CD8-positive, alpha-beta memory T cell (primary cell): Measurements from ENCODE around the gene TSPAN8. TPM values are rescaled to one million over a fixed set of nuclear protein-coding genes. Genes with fewer than 3 reads are reported as not detected.
"Not testable (repeated sequence)": the region's sequence is repeated elsewhere in the genome, so short reads cannot be mapped to it uniquely, and the experiment has no call there.

Experiments used
- CTCF ChIA-PET: fragments of 350-600 bp; sonication (Branson Sonifier 250); formaldehyde crosslinking; loops from one replicate; lab custom pipeline; 2021; ENCODE audit warnings: antibody characterized with exemption; lab: Charles Lee
- POLR2A ChIA-PET: fragments of 350-600 bp; sonication (Branson Sonifier 250); formaldehyde crosslinking; loops from one replicate; lab custom pipeline; 2021; ENCODE audit warnings: antibody characterized with exemption; lab: Charles Lee
- DNase-seq, 5 donors: peaks; one replicate each; pipeline versions ENCODE4 v3.0.0 to v3.0.0-alpha.2; 2020 to 2022; ENCODE audit warnings: mixed read lengths in 1 of 5
- H3K27ac ChIP-seq: one replicate; pipeline ENCODE4 v1.7.0; 2013; ENCODE audit warnings: low read depth, mild to moderate bottlenecking, low read length, moderate library complexity
- H3K27me3 ChIP-seq: 2 replicates; pipeline ENCODE4 v1.7.0; 2013; ENCODE audit warnings: low read length, mild to moderate bottlenecking; ENCODE audit not compliant: insufficient read depth, poor library complexity, severe bottlenecking
- H3K36me3 ChIP-seq: 2 replicates; pipeline ENCODE4 v1.7.0; 2013; ENCODE audit warnings: mild to moderate bottlenecking, low read length, moderate library complexity; ENCODE audit not compliant: insufficient read depth
- H3K4me1 ChIP-seq: 2 replicates; pipeline ENCODE4 v1.7.0; 2013; ENCODE audit warnings: mild to moderate bottlenecking, low read length, moderate library complexity; ENCODE audit not compliant: insufficient read depth
- H3K4me3 ChIP-seq: 2 replicates; pipeline ENCODE4 v1.7.0; 2013; ENCODE audit warnings: mild to moderate bottlenecking, low read length
- H3K9me3 ChIP-seq: 2 replicates; pipeline ENCODE4 v1.7.0; 2013; ENCODE audit warnings: mild to moderate bottlenecking, low read length
- H3K27ac Mint-ChIP-seq, 8 donors: one replicate each; pipeline ENCODE4 v1.8.0; 2020 to 2021; ENCODE audit warnings: mixed read lengths in 8 of 8, mild to moderate bottlenecking in 6 of 8, inconsistent platforms in 3 of 8, moderate library complexity in 3 of 8
- H3K27me3 Mint-ChIP-seq, 2 donors: one replicate each; pipeline ENCODE4 v1.8.0; 2020 to 2021; ENCODE audit warnings: mixed read lengths in 2 of 2, mild to moderate bottlenecking in 1 of 2, moderate library complexity in 1 of 2
- H3K36me3 Mint-ChIP-seq, 3 donors: one replicate each; pipeline ENCODE4 v1.8.0; 2020 to 2021; ENCODE audit warnings: mixed read lengths in 3 of 3, inconsistent platforms in 1 of 3, mild to moderate bottlenecking in 1 of 3
- H3K4me1 Mint-ChIP-seq, 3 donors: one replicate each; pipeline ENCODE4 v1.8.0; 2020 to 2021; ENCODE audit warnings: mixed read lengths in 3 of 3, inconsistent platforms in 1 of 3, mild to moderate bottlenecking in 1 of 3
- H3K4me3 Mint-ChIP-seq, 7 donors: one replicate each; pipeline ENCODE4 v1.8.0; 2020 to 2021; ENCODE audit warnings: mixed read lengths in 7 of 7, mild to moderate bottlenecking in 6 of 7, moderate library complexity in 4 of 7, inconsistent platforms in 2 of 7
- H3K9me3 Mint-ChIP-seq, 5 donors: one replicate each; pipeline ENCODE4 v1.8.0; 2020 to 2022; ENCODE audit warnings: mixed read lengths in 5 of 5, mild to moderate bottlenecking in 3 of 5, moderate library complexity in 2 of 5, inconsistent platforms in 1 of 5
- polyA plus RNA-seq: library from polyadenylated mRNA; unstranded; fragments of 300-500 nt; fragmentation: Illumina TruSeq; gene quantifications from one replicate; pipeline ENCODE4 v1.2.3, GENCODE V29; 2021
- total RNA-seq, 2 experiments: library from RNA; stranded (reverse); gene quantifications; one replicate each; pipeline ENCODE4 v1.2.3, GENCODE V29; 2021

The TSPAN8 gene
- total and polyA plus RNA-seq, 3 experiments from 2014 or later = not detected

- H3K4me3 Mint-ChIP-seq = no peak overlapping the region
- no peaks in the 10 kb centered on the region for H3K4me1 Mint-ChIP-seq
- CTCF ChIA-PET = no interaction called here
Measured at GRCh38 chr12:71130521-71131069, 27.2 kb downstream of the TSPAN8 start.

GRCh38 chr12:71129364-71129763 lies 28.4 kb downstream of the TSPAN8 start:
- H3K4me3 ChIP-seq = no peak overlapping the region
- Mint-ChIP-seq H3K9me3 (peaks cover 0 to 11% (median 2%) of the 10 kb centered on the region in 5 donors), H3K4me1 (no peaks in the 10 kb centered on the region), H3K27ac (no peak overlapping the region), H3K36me3 (no peaks in the 10 kb centered on the region), H3K27me3 (no peaks in the 10 kb centered on the region), H3K4me3 (no peak overlapping the region)
- ChIA-PET CTCF (no interaction called here), POLR2A (no interaction called here)
- no peaks in the 10 kb centered on the region for H3K36me3 ChIP-seq
- H3K4me1 ChIP-seq = no peaks in the 10 kb centered on the region
- H3K27me3 ChIP-seq = no peaks in the 10 kb centered on the region
- H3K27ac ChIP-seq = no peak overlapping the region
- DNase-seq = no peak
- no peaks in the 10 kb centered on the region for H3K9me3 ChIP-seq

More at GRCh38 chr12:71130521-71131069, 27.2 kb downstream of the TSPAN8 start:
- H3K27me3 ChIP-seq = no peaks in the 10 kb centered on the region
- no peaks in the 10 kb centered on the region for H3K27me3 Mint-ChIP-seq
- H3K27ac Mint-ChIP-seq = no peak overlapping the region
- POLR2A ChIA-PET = no interaction called here
- H3K4me1 ChIP-seq = no peaks in the 10 kb centered on the region
- H3K9me3 Mint-ChIP-seq = peaks cover 0 to 11% (median 2%) of the 10 kb centered on the region in 5 donors
- H3K36me3 ChIP-seq = no peaks in the 10 kb centered on the region
- H3K27ac ChIP-seq = no peak overlapping the region
- no peaks in the 10 kb centered on the region for H3K36me3 Mint-ChIP-seq
- no peak for DNase-seq
- no peak overlapping the region for H3K4me3 ChIP-seq
- no peaks in the 10 kb centered on the region for H3K9me3 ChIP-seq

GRCh38 chr12:71128191-71128788 lies 29.5 kb downstream of the TSPAN8 start:
- Histone ChIP-seq H3K27me3 (no peaks in the 10 kb centered on the region), H3K4me1 (no peaks in the 10 kb centered on the region), H3K36me3 (no peaks in the 10 kb centered on the region), H3K27ac (no peak overlapping the region), H3K4me3 (no peak overlapping the region), H3K9me3 (no peaks in the 10 kb centered on the region)
- Mint-ChIP-seq H3K9me3 (peaks cover 0 to 11% (median 2%) of the 10 kb centered on the region in 5 donors), H3K4me1 (no peaks in the 10 kb centered on the region), H3K4me3 (no peak overlapping the region), H3K36me3 (no peaks in the 10 kb centered on the region), H3K27ac (no peak overlapping the region), H3K27me3 (no peaks in the 10 kb centered on the region)
- ChIA-PET POLR2A (no interaction called here), CTCF (no interaction called here)
- no peak for DNase-seq

- Mint-ChIP-seq H3K27ac (no peak overlapping the region), H3K4me1 (no peaks in the 10 kb centered on the region)
Measured at GRCh38 chr12:71125949-71126348, 31.9 kb downstream of the TSPAN8 start.

GRCh38 chr12:71125515-71125914 lies 32.3 kb downstream of the TSPAN8 start:
- Mint-ChIP-seq H3K36me3 (no peaks in the 10 kb centered on the region), H3K9me3 (peaks cover 0 to 3% (median 0%) of the 10 kb centered on the region in 5 donors), H3K27ac (no peak overlapping the region), H3K4me3 (no peak overlapping the region), H3K27me3 (no peaks in the 10 kb centered on the region), H3K4me1 (no peaks in the 10 kb centered on the region)
- ChIA-PET POLR2A (no interaction called here), CTCF (no interaction called here)
- H3K4me3 ChIP-seq = no peak overlapping the region
- H3K27me3 ChIP-seq = no peaks in the 10 kb centered on the region
- no peak for DNase-seq
- H3K9me3 ChIP-seq = no peaks in the 10 kb centered on the region
- no peaks in the 10 kb centered on the region for H3K36me3 ChIP-seq
- no peaks in the 10 kb centered on the region for H3K4me1 ChIP-seq
- H3K27ac ChIP-seq = no peak overlapping the region

More at GRCh38 chr12:71125949-71126348, 31.9 kb downstream of the TSPAN8 start:
- Mint-ChIP-seq H3K4me3 (no peak overlapping the region), H3K27me3 (no peaks in the 10 kb centered on the region), H3K36me3 (no peaks in the 10 kb centered on the region), H3K9me3 (peaks cover 0 to 6% (median 0%) of the 10 kb centered on the region in 5 donors)
- Histone ChIP-seq H3K36me3 (no peaks in the 10 kb centered on the region), H3K4me1 (no peaks in the 10 kb centered on the region), H3K4me3 (no peak overlapping the region), H3K27ac (no peak overlapping the region), H3K9me3 (no peaks in the 10 kb centered on the region), H3K27me3 (no peaks in the 10 kb centered on the region)
- ChIA-PET POLR2A (no interaction called here), CTCF (no interaction called here)
- DNase-seq = no peak

GRCh38 chr12:71124835-71125460 lies 32.9 kb downstream of the TSPAN8 start:
- H3K36me3 ChIP-seq = no peaks in the 10 kb centered on the region
- H3K4me3 Mint-ChIP-seq = no peak overlapping the region
- H3K27ac ChIP-seq = no peak overlapping the region

GRCh38 chr12:71113148-71113547 lies 44.7 kb downstream of the TSPAN8 start:
- DNase-seq, H3K36me3 ChIP-seq, H3K36me3 Mint-ChIP-seq, H3K27ac ChIP-seq, H3K4me3 ChIP-seq, H3K4me3 Mint-ChIP-seq, H3K27me3 ChIP-seq, H3K4me1 Mint-ChIP-seq, H3K4me1 ChIP-seq, CTCF ChIA-PET, H3K27ac Mint-ChIP-seq, POLR2A ChIA-PET, H3K27me3 Mint-ChIP-seq, H3K9me3 ChIP-seq: not testable (repeated sequence)
- peaks cover 6 to 14% (median 9%) of the 10 kb centered on the region in 5 donors for H3K9me3 Mint-ChIP-seq

More at GRCh38 chr12:71124835-71125460, 32.9 kb downstream of the TSPAN8 start:
- no peaks in the 10 kb centered on the region for H3K9me3 ChIP-seq
- Mint-ChIP-seq H3K27ac (no peak overlapping the region), H3K4me1 (no peaks in the 10 kb centered on the region), H3K27me3 (no peaks in the 10 kb centered on the region), H3K36me3 (no peaks in the 10 kb centered on the region), H3K9me3 (peaks cover 0 to 2% (median 0%) of the 10 kb centered on the region in 5 donors)
- no peaks in the 10 kb centered on the region for H3K4me1 ChIP-seq
- no peak for DNase-seq
- H3K27me3 ChIP-seq = no peaks in the 10 kb centered on the region
- H3K4me3 ChIP-seq = no peak overlapping the region
- CTCF ChIA-PET = no interaction called here
- POLR2A ChIA-PET = no interaction called here

- Mint-ChIP-seq H3K27ac (no peak overlapping the region), H3K9me3 (peaks cover 3 to 14% (median 6%) of the 10 kb centered on the region in 5 donors), H3K4me3 (no peak overlapping the region), H3K36me3 (no peaks in the 10 kb centered on the region), H3K4me1 (no peaks in the 10 kb centered on the region), H3K27me3 (no peaks in the 10 kb centered on the region)
- ChIA-PET POLR2A (no interaction called here), CTCF (no interaction called here)
- no peak for DNase-seq
- Histone ChIP-seq H3K27me3 (no peaks in the 10 kb centered on the region), H3K4me1 (no peaks in the 10 kb centered on the region), H3K4me3 (no peak overlapping the region), H3K36me3 (no peaks in the 10 kb centered on the region), H3K9me3 (no peaks in the 10 kb centered on the region), H3K27ac (no peak overlapping the region)
Measured at GRCh38 chr12:71109834-71110233, 48.0 kb downstream of the TSPAN8 start.
